ENCODE results near the gene CDKAL1.

Gene CDKAL1

GRCh38 chr6:20943040-20943627, 408.9 kb downstream of the CDKAL1 start:
- Histone ChIP-seq H3K4me3 (IDR thresholded peaks at IDR 0.05; ENCODE audit: insufficient read depth, low read depth, low read length) (no peak overlapping the region), H3K27me3 (ENCODE audit: insufficient read depth, low read depth) (no peaks in the 10 kb centered on the region), H3K4me2 (no peak overlapping the region), H3K79me2 (ENCODE audit: insufficient read depth, low read depth) (no peaks in the 10 kb centered on the region), H2AFZ (ENCODE audit: low read depth) (no peak overlapping the region), H3K9ac (no peak overlapping the region), H3K27ac (no peak overlapping the region), H3K36me3 (ENCODE audit: insufficient read depth) (no peaks in the 10 kb centered on the region), H4K20me1 (ENCODE audit: insufficient read depth) (no peaks in the 10 kb centered on the region), H3K4me1 (ENCODE audit: low read depth, poor library complexity, severe bottlenecking) (peaks cover 12% of the 10 kb centered on the region)
- TF ChIP-seq CTCF (conservative IDR thresholded peaks at IDR 0.05; ENCODE audit: low read depth, low read length), result no peak

GRCh38 chr6:20943922-20944321, 409.7 kb downstream of the CDKAL1 start:
- Histone ChIP-seq H3K9ac (no peak overlapping the region), H3K4me3 (IDR thresholded peaks at IDR 0.05; ENCODE audit: insufficient read depth, low read depth, low read length) (no peak overlapping the region), H3K4me2 (no peak overlapping the region), H4K20me1 (ENCODE audit: insufficient read depth) (no peaks in the 10 kb centered on the region), H2AFZ (ENCODE audit: low read depth) (no peak overlapping the region), H3K79me2 (ENCODE audit: insufficient read depth, low read depth) (no peaks in the 10 kb centered on the region), H3K27ac (no peak overlapping the region), H3K4me1 (ENCODE audit: low read depth, poor library complexity, severe bottlenecking) (peaks cover 12% of the 10 kb centered on the region), H3K27me3 (ENCODE audit: insufficient read depth, low read depth) (no peaks in the 10 kb centered on the region), H3K36me3 (ENCODE audit: insufficient read depth) (no peaks in the 10 kb centered on the region)
- no peak for TF ChIP-seq CTCF (conservative IDR thresholded peaks at IDR 0.05; ENCODE audit: low read depth, low read length)

- H3K4me2 ChIP-seq, result no peak overlapping the region
- H3K79me2 ChIP-seq (ENCODE audit: insufficient read depth, low read depth), result no peaks in the 10 kb centered on the region
- H3K36me3 ChIP-seq (ENCODE audit: insufficient read depth), result no peaks in the 10 kb centered on the region
- no peak overlapping the region for H3K27ac ChIP-seq
- no peak for TF ChIP-seq CTCF (conservative IDR thresholded peaks at IDR 0.05; ENCODE audit: low read depth, low read length)
- H3K9ac ChIP-seq, result no peak overlapping the region
- no peaks in the 10 kb centered on the region for H4K20me1 ChIP-seq (ENCODE audit: insufficient read depth)
- H3K27me3 ChIP-seq (ENCODE audit: insufficient read depth, low read depth), result no peaks in the 10 kb centered on the region
- H3K4me3 ChIP-seq (IDR thresholded peaks at IDR 0.05; ENCODE audit: insufficient read depth, low read depth, low read length), result no peak overlapping the region
- H3K4me1 ChIP-seq (ENCODE audit: low read depth, poor library complexity, severe bottlenecking), result peaks cover 12% of the 10 kb centered on the region
- no peak overlapping the region for H2AFZ ChIP-seq (ENCODE audit: low read depth)
Measured at GRCh38 chr6:20946022-20946421, 411.8 kb downstream of the CDKAL1 start.

- peaks cover 12% of the 10 kb centered on the region for H3K4me1 ChIP-seq (ENCODE audit: low read depth, poor library complexity, severe bottlenecking)
- no peak overlapping the region for H3K4me3 ChIP-seq (IDR thresholded peaks at IDR 0.05; ENCODE audit: insufficient read depth, low read depth, low read length)
- H3K27me3 ChIP-seq (ENCODE audit: insufficient read depth, low read depth), result no peaks in the 10 kb centered on the region
- no peak overlapping the region for H2AFZ ChIP-seq (ENCODE audit: low read depth)
- TF ChIP-seq CTCF (conservative IDR thresholded peaks at IDR 0.05; ENCODE audit: low read depth, low read length), result no peak
- H3K4me2 ChIP-seq, result no peak overlapping the region
- no peaks in the 10 kb centered on the region for H3K36me3 ChIP-seq (ENCODE audit: insufficient read depth)
- H3K27ac ChIP-seq, result no peak overlapping the region
- H3K79me2 ChIP-seq (ENCODE audit: insufficient read depth, low read depth), result no peaks in the 10 kb centered on the region
- no peak overlapping the region for H3K9ac ChIP-seq
- H4K20me1 ChIP-seq (ENCODE audit: insufficient read depth), result no peaks in the 10 kb centered on the region
Measured at GRCh38 chr6:20946890-20947289, 412.6 kb downstream of the CDKAL1 start.
